Activated T-cell treated with anti-CD3 and anti-CD28 coated beads, Interleukin-2, amount 50 U/mL, for 72 hours (primary cell): ENCODE measurements around the gene SMARCAL1. TPM values are rescaled to one million over a fixed set of nuclear protein-coding genes. Genes with fewer than 3 reads are reported as not detected.
"Not testable (repeated sequence)": the region's sequence is repeated elsewhere in the genome, so short reads cannot be mapped to it uniquely, and the experiment has no call there.

Source experiments
- ATAC-seq, 2 donors: fragments of 150-1000 bp; cut with Tn5 transposase; replicated peaks in 1 of 2; 2 replicates each; pipeline ENCODE4 v1.10.0; 2021; ENCODE audit warnings: moderate library complexity in 2 of 2, mild to moderate bottlenecking in 1 of 2
- DNase-seq, 2 donors: peaks; one replicate each; pipeline ENCODE4 v3.0.0; 2021 to 2022; ENCODE audit warnings: mixed read lengths in 1 of 2
- H3K27ac Mint-ChIP-seq: one replicate; pipeline ENCODE4 v1.8.0; 2022; ENCODE audit warnings: mild to moderate bottlenecking, moderate library complexity, mixed read lengths
- H3K27me3 Mint-ChIP-seq: one replicate; pipeline ENCODE4 v1.8.0; 2022; ENCODE audit warnings: low read depth, mixed read lengths
- H3K36me3 Mint-ChIP-seq, 2 donors: one replicate each; pipeline ENCODE4 v1.8.0; 2022; ENCODE audit warnings: mixed read lengths in 2 of 2, mild to moderate bottlenecking in 1 of 2; ENCODE audit not compliant: insufficient read depth in 2 of 2
- H3K4me1 Mint-ChIP-seq: one replicate; pipeline ENCODE4 v1.8.0; 2022; ENCODE audit warnings: low read depth, mixed read lengths
- H3K4me3 Mint-ChIP-seq, 2 donors: one replicate each; pipeline ENCODE4 v1.8.0; 2022; ENCODE audit warnings: mild to moderate bottlenecking in 2 of 2, mixed read lengths in 2 of 2, moderate library complexity in 2 of 2
- H3K9me3 Mint-ChIP-seq, 2 donors: one replicate each; pipeline ENCODE4 v1.8.0; 2022; ENCODE audit warnings: mixed read lengths in 2 of 2
- total RNA-seq, 2 donors: library from RNA; stranded (reverse); gene quantifications; one replicate each; pipeline ENCODE4 v1.2.3, GENCODE V29; 2022

Gene SMARCAL1
- total RNA-seq, 2 donors from 2014 or later: 30.9 to 32.5 TPM

GRCh38 chr2:216379977-216380376, 32.3 kb upstream of the SMARCAL1 start:
- Mint-ChIP-seq H3K4me1 (no peaks in the 10 kb centered on the region), H3K9me3 (no peaks in the 10 kb centered on the region), H3K36me3 (no peaks in the 10 kb centered on the region), H3K4me3 (no peak overlapping the region), H3K27ac (no peak overlapping the region), H3K27me3 (peaks cover 14% of the 10 kb centered on the region)
- DNase-seq (no peak), ATAC-seq (no peak)

GRCh38 chr2:216384409-216384808, 27.9 kb upstream of the SMARCAL1 start:
- not testable (repeated sequence) for ATAC-seq, H3K27ac Mint-ChIP-seq, H3K36me3 Mint-ChIP-seq, DNase-seq, H3K27me3 Mint-ChIP-seq, H3K9me3 Mint-ChIP-seq, H3K4me3 Mint-ChIP-seq
- peaks cover 19% of the 10 kb centered on the region for H3K4me1 Mint-ChIP-seq

DNA sequence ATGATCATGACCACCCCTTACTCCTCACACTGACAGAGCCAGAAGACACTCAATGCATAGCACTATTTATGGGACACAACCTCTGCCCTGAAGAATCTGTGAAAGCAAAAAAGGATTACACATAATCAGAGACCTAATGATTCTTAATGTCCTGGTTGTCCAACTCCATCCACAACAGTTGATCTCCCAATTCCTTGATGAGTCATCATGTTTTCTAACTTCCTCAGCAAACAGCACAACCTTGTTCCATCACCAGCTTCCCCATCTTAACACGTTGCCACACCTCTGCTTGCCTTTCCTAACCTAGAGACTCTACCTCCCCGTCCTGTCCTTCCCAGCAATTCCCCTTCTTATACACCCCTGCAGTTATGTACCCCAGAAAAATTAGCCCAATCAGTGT, 26.8 kb upstream of the SMARCAL1 start:
- H3K4me1 Mint-ChIP-seq: peaks cover 19% of the 10 kb centered on the region

DNA sequence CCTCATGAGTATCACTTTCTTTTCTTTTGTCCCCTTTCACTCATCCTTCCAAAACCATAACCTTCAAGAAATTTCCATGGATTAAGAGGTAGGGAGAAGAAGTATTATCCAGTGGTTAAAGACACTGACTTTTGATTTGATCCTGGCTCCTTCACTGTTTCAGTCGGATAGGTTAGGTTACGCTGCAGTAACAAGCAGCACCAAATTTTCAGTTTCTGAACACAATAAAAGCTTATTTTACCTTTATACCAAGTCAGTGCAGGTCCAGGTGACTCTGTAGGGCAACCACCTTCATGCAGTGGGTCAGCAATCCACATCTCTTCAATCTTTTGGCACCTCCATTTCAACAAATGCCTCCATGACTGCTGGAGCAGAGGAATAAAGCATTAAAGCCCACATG, 25.0 kb upstream of the SMARCAL1 start:
- no peak for DNase-seq
- no peaks in the 10 kb centered on the region for H3K27me3 Mint-ChIP-seq
- H3K27ac Mint-ChIP-seq: no peak overlapping the region
- H3K4me1 Mint-ChIP-seq: peaks cover 19% of the 10 kb centered on the region
- H3K36me3 Mint-ChIP-seq: peaks cover 0 to 1% of the 10 kb centered on the region in 2 donors
- H3K9me3 Mint-ChIP-seq: no peaks in the 10 kb centered on the region
- no peak overlapping the region for H3K4me3 Mint-ChIP-seq
- ATAC-seq: no peak

More for the DNA sequence above, 26.8 kb upstream of the SMARCAL1 start:
- Mint-ChIP-seq H3K27me3 (no peaks in the 10 kb centered on the region), H3K9me3 (no peaks in the 10 kb centered on the region), H3K27ac (no peak overlapping the region), H3K36me3 (peaks cover 0 to 1% of the 10 kb centered on the region in 2 donors), H3K4me3 (no peak overlapping the region)
- no peak for ATAC-seq
- DNase-seq: no peak

DNA sequence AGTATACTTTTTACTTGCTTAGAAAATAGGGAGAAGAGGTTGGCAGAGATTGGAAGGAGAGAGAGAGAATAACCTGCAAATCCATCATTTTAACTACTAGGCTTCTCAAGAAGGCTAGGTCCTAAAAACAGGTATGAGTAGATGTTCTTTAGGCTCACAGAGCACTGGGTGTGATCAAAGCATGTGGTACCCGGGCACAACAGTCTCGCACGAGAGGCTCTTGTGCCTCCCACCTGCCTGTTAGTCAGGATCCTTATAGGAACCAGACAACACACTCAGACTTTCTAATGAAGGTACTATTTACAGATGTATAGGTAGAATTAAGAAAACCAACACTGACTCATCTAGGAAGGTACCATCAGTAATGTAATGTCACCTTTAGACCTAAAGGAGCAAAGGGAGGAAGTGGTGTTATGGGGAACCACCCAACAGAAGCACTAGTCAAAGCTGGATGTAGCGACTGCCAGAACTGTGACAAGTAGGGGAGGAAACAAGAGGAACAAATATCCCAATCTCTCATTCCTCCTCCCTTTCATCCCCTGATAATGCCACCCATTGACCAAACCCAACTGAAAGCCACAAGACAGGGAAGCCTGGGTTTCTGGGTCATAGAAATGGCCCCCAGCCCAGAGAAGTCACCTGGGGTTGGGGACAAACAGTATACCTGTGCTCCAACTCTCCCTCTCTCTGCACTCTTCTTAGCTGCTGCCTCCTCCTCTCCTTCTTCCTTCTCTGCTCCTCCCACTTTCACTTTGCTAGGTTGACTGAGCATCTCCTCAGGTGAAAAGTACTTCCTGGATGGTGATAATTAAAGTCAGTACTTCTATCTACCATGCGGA, 24.0 kb upstream of the SMARCAL1 start:
- Mint-ChIP-seq H3K36me3 (peaks cover 0 to 1% of the 10 kb centered on the region in 2 donors), H3K4me3 (peak overlapping the region; percentile 3 to 12), H3K4me1 (peaks cover 19% of the 10 kb centered on the region), H3K27ac (peak overlapping the region; percentile 5), H3K9me3 (no peaks in the 10 kb centered on the region), H3K27me3 (peaks cover under 1% of the 10 kb centered on the region)
- ATAC-seq (peak; percentile 97 to 98), DNase-seq (peak; percentile 34 to 48)

GRCh38 chr2:216389570-216389969, 22.7 kb upstream of the SMARCAL1 start:
- H3K4me1 Mint-ChIP-seq: peaks cover 19% of the 10 kb centered on the region
- no peak overlapping the region for H3K4me3 Mint-ChIP-seq
- no peak for DNase-seq
- H3K36me3 Mint-ChIP-seq: peaks cover 0 to 1% of the 10 kb centered on the region in 2 donors
- H3K27ac Mint-ChIP-seq: no peak overlapping the region
- H3K27me3 Mint-ChIP-seq: peaks cover 7% of the 10 kb centered on the region
- H3K9me3 Mint-ChIP-seq: no peaks in the 10 kb centered on the region
- ATAC-seq: no peak

DNA sequence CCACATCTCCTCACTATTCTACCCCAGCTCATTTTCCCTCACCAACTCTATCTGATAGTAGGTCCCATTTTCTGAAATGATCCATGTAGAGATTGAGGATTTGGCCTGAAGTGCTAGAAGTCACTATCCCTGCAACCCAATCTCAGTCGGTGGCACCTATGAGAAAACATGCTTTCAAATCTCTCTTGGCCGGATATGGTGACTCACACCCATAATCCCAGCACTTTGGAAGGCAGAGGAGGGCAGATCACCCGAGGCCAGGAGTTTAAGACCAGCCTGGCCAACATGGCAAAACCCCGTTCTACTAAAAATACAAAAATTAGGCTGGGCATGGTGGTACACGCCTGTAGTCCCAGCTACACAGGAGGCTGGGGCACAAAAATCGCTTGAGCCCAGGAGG, 20.9 kb upstream of the SMARCAL1 start:
- no peak for DNase-seq
- H3K36me3 Mint-ChIP-seq: peaks cover 0 to 1% of the 10 kb centered on the region in 2 donors
- H3K27ac Mint-ChIP-seq: no peak overlapping the region
- H3K27me3 Mint-ChIP-seq: peaks cover 7% of the 10 kb centered on the region
- peaks cover 19% of the 10 kb centered on the region for H3K4me1 Mint-ChIP-seq
- peaks cover 0 to 2% of the 10 kb centered on the region in 2 donors for H3K9me3 Mint-ChIP-seq
- H3K4me3 Mint-ChIP-seq: no peak overlapping the region
- ATAC-seq: no peak

- H3K36me3 Mint-ChIP-seq: no peaks in the 10 kb centered on the region
- peaks cover 7% of the 10 kb centered on the region for H3K27me3 Mint-ChIP-seq
- no peak for ATAC-seq
- peaks cover 19% of the 10 kb centered on the region for H3K4me1 Mint-ChIP-seq
- peaks cover 0 to 2% of the 10 kb centered on the region in 2 donors for H3K9me3 Mint-ChIP-seq
- DNase-seq: no peak
- H3K27ac Mint-ChIP-seq: no peak overlapping the region
- H3K4me3 Mint-ChIP-seq: no peak overlapping the region
Measured at GRCh38 chr2:216392018-216392562, 20.2 kb upstream of the SMARCAL1 start.

DNA sequence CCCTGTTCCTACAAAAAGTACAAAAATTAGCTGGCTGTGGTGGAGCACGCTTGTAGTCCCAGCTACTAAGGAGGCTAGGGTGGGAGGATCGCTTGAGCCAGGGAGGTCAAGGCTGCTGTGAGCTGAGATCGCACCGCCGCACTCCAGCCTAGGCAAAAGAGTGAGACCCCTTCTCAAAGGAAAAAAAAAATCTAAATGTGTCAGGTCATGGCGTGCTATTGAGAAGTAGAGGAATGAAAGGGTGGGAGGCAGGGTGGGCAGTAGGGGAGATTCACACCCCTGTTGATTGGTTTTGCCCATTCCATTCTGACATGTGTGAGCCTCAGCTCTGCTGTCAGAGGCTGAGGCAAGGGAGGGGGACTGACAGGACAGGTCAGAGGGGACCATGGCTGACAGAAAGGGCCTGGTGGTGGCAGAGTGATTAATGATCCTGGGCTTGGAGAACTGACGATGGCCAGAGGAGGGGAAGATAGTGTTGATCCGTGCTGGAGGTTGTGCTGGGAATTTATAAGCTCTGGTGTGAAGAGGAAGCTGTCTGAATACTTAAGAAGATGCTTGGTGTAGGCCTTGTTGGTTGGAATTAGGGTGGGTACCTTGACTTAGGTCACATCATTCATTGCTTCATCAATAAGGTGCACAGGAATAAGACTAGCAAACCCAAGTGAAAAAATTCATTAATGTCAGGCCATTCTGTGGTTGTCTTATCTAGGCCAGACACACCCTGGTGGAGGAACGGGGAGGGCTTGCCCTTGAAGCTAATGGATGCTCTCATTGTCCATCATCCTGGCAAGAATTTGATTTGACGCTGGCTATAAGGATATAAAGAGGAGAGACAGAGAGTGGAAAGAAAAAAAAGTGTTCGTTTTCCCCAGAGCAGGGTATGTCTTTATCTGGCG, 19.1 kb upstream of the SMARCAL1 start:
- no peak for ATAC-seq
- Mint-ChIP-seq H3K36me3 (no peaks in the 10 kb centered on the region), H3K27ac (no peak overlapping the region), H3K27me3 (peaks cover 7% of the 10 kb centered on the region), H3K4me1 (peaks cover 10% of the 10 kb centered on the region), H3K4me3 (no peak overlapping the region), H3K9me3 (peaks cover 0 to 2% of the 10 kb centered on the region in 2 donors)
- no peak for DNase-seq

DNA sequence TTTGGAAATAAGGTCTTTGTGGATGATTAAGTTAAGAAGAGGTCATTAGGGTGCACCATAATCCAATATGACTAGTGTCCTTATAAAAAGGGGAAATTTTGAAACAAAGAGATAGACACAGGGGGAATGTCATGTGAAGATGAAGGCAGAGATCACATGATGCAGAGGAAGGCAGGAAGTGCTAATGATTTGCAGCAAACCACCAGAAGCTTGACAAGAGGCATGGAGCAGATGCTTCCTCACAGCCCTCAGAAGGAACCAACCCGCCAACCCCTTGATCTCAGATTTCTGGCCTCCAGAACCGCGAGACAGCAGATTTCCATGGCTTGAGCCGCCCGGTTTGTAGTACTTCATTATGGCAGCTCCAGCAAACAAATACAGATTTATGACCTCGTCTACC, 17.4 kb upstream of the SMARCAL1 start:
- Mint-ChIP-seq H3K27me3 (peaks cover 7% of the 10 kb centered on the region), H3K4me1 (no peaks in the 10 kb centered on the region), H3K9me3 (peaks cover 0 to 2% of the 10 kb centered on the region in 2 donors), H3K27ac (no peak overlapping the region), H3K36me3 (no peaks in the 10 kb centered on the region), H3K4me3 (no peak overlapping the region)
- ATAC-seq: no peak
- DNase-seq: no peak

GRCh38 chr2:216399621-216400020, 12.7 kb upstream of the SMARCAL1 start:
- no peak for DNase-seq
- no peaks in the 10 kb centered on the region for H3K27me3 Mint-ChIP-seq
- no peak overlapping the region for H3K27ac Mint-ChIP-seq
- H3K4me3 Mint-ChIP-seq: no peak overlapping the region
- ATAC-seq: no peak
- no peaks in the 10 kb centered on the region for H3K36me3 Mint-ChIP-seq
- peaks cover 0 to 2% of the 10 kb centered on the region in 2 donors for H3K9me3 Mint-ChIP-seq
- H3K4me1 Mint-ChIP-seq: no peaks in the 10 kb centered on the region

DNA sequence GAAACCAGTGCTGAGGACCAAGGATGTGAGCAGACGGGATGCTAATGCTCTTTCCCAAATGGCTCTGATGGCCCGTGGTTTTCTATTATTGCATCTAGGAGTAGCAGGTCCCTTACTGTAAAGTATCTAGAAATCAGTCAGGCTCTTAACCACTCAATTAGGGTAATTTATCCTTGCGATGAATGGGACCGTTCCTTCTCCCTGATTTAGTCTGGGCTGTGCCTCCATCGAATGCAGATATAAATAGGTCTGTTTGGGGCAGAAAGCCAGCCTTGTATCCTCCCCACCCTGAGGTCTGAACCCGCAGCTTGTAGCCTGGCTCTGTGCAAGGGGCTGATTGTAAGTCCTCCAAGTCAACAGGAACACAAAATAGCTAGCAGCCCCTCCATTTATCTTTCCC, 9.5 kb upstream of the SMARCAL1 start:
- no peak overlapping the region for H3K4me3 Mint-ChIP-seq
- H3K27ac Mint-ChIP-seq: no peak overlapping the region
- ATAC-seq (no peak), DNase-seq (no peak)
- H3K36me3 Mint-ChIP-seq: no peaks in the 10 kb centered on the region
- peaks cover 14% of the 10 kb centered on the region for H3K27me3 Mint-ChIP-seq
- H3K9me3 Mint-ChIP-seq: no peaks in the 10 kb centered on the region
- no peaks in the 10 kb centered on the region for H3K4me1 Mint-ChIP-seq
